ENCODE data around the gene CNPY4.

- TF ChIP-seq SP1 (IDR thresholded peaks at IDR 0.05): no peak
- TF ChIP-seq BHLHE40 (IDR thresholded peaks at IDR 0.05; ENCODE audit: borderline replicate concordance): no peak
- TF ChIP-seq ELF4 (IDR thresholded peaks at IDR 0.05): no peak
- no peak for TF ChIP-seq ZNF384 (IDR thresholded peaks at IDR 0.05)
- TF ChIP-seq FOXA1 (IDR thresholded peaks at IDR 0.05): no peak
- no peak for TF ChIP-seq ARNT (IDR thresholded peaks at IDR 0.05)
- no peak for TF ChIP-seq NFRKB (IDR thresholded peaks at IDR 0.05)
- TF ChIP-seq PKNOX1 (IDR thresholded peaks at IDR 0.05): no peak
- no peak for TF ChIP-seq TARDBP (IDR thresholded peaks at IDR 0.05)
- TF ChIP-seq SUZ12 (IDR thresholded peaks at IDR 0.05): no peak
Measured at GRCh38 chr7:100071018-100071723, 48.3 kb upstream of the CNPY4 start.

Data from HEK293T (cell line).